Suprapubic skin (tissue), 4 donors: ENCODE data around the gene AP4E1. TPM values are rescaled to one million over a fixed set of nuclear protein-coding genes. Genes with fewer than 3 reads are reported as not detected.

Experiments
- DNase-seq, 2 donors: peaks; one replicate each; pipeline ENCODE4 v3.0.0-alpha.2; 2019; ENCODE audit warnings: low spot score in 2 of 2
- H3K27ac ChIP-seq: fragments of 200-600 bp; sonication (generic); one replicate; pipeline ENCODE4 v1.5.1; 2019
- H3K27me3 ChIP-seq: fragments of 200-600 bp; sonication (generic); one replicate; pipeline ENCODE4 v1.5.1; 2019
- H3K36me3 ChIP-seq: fragments of 200-600 bp; sonication (generic); one replicate; pipeline ENCODE4 v1.5.1; 2019
- H3K4me1 ChIP-seq: fragments of 200-600 bp; sonication (generic); one replicate; pipeline ENCODE4 v1.5.1; 2019
- H3K4me3 ChIP-seq: fragments of 200-600 bp; sonication (generic); one replicate; pipeline ENCODE4 v1.5.1; 2019; ENCODE audit warnings: mild to moderate bottlenecking
- H3K9me3 ChIP-seq: fragments of 200-600 bp; sonication (generic); one replicate; pipeline ENCODE4 v1.5.1; 2019
- EP300 ChIP-seq: sonication (generic); formaldehyde crosslinking; IDR thresholded peaks from one replicate; pipeline ENCODE4 v1.6.1; 2017; ENCODE audit warnings: antibody characterized with exemption
- POLR2A ChIP-seq, 2 donors: fragments of 450-650 bp; IDR thresholded peaks; one replicate each; pipeline ENCODE4 v1.6.1; 2017; ENCODE audit warnings: antibody characterized with exemption in 2 of 2, mild to moderate bottlenecking in 2 of 2, moderate library complexity in 2 of 2
- POLR2AphosphoS5 ChIP-seq, 3 donors: sonication (generic); formaldehyde crosslinking; IDR thresholded peaks; one replicate each; pipeline ENCODE4 v1.6.1; 2017; ENCODE audit warnings: antibody characterized with exemption in 3 of 3
- WGBS: methylation state at CpG from one replicate; pipeline ENCODE4 v1.1.5; 2018; 5-methylcytosine and 5-hydroxymethylcytosine counted together
- total RNA-seq, 4 donors: library from RNA; depleted of rRNA; stranded (reverse); fragments of >200 nt; gene quantifications; one replicate each; pipeline ENCODE4 v1.1.0, GENCODE V29; 2016
- TF ChIP-seq, protein P1 (sequence below), 2 donors: fragments of 200-600 bp in 1 of 2; fragments of 450-650 bp in 1 of 2; sonication (generic) in 1 of 2; IDR thresholded peaks; one replicate each; pipeline ENCODE4 v1.5.1; 2016 to 2019; ENCODE audit warnings: antibody characterized with exemption in 2 of 2, mild to moderate bottlenecking in 1 of 2, moderate library complexity in 1 of 2

AP4E1 gene
- total RNA-seq, 4 donors from 2014 or later: 12.7 to 18.7 (median 13.0) TPM

DNA sequence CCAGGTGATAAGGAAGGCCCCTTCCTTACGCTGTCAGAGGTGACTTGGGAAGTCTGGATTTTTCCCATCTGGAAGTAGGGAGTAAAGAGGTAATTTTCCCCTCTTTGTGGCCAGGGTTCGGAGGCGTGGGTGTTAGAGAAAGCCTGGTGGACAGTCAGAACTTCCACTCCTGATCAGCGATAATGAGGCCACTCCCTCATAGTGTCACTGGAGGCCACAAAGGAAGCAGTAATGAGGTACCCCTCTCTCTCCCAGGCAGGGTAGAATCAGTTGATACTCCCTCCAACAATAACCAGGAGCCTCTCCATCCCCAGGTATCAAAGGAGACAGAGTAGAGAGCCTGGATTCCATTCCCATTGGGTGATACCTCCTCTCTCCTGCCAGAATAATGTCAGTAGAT lies 30.0 kb downstream of the AP4E1 start:
- H3K4me3 ChIP-seq: no peak overlapping the region
- peaks cover 27% of the 10 kb centered on the region for H3K36me3 ChIP-seq
- H3K4me1 ChIP-seq: no peaks in the 10 kb centered on the region
- H3K9me3 ChIP-seq: no peaks in the 10 kb centered on the region
- H3K27ac ChIP-seq: no peak overlapping the region
- no peaks in the 10 kb centered on the region for H3K27me3 ChIP-seq
- TF ChIP-seq POLR2AphosphoS5 (IDR thresholded peaks at IDR 0.05): no peak
- no peak for TF ChIP-seq EP300
- TF ChIP-seq, protein P1, sequence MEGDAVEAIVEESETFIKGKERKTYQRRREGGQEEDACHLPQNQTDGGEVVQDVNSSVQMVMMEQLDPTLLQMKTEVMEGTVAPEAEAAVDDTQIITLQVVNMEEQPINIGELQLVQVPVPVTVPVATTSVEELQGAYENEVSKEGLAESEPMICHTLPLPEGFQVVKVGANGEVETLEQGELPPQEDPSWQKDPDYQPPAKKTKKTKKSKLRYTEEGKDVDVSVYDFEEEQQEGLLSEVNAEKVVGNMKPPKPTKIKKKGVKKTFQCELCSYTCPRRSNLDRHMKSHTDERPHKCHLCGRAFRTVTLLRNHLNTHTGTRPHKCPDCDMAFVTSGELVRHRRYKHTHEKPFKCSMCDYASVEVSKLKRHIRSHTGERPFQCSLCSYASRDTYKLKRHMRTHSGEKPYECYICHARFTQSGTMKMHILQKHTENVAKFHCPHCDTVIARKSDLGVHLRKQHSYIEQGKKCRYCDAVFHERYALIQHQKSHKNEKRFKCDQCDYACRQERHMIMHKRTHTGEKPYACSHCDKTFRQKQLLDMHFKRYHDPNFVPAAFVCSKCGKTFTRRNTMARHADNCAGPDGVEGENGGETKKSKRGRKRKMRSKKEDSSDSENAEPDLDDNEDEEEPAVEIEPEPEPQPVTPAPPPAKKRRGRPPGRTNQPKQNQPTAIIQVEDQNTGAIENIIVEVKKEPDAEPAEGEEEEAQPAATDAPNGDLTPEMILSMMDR (IDR thresholded peaks at IDR 0.05): no peak
- no peak for TF ChIP-seq POLR2A (IDR thresholded peaks at IDR 0.05)
- WGBS: 98% methylated on average over 4 of the region's 4 CpGs
- no peak for DNase-seq

DNA sequence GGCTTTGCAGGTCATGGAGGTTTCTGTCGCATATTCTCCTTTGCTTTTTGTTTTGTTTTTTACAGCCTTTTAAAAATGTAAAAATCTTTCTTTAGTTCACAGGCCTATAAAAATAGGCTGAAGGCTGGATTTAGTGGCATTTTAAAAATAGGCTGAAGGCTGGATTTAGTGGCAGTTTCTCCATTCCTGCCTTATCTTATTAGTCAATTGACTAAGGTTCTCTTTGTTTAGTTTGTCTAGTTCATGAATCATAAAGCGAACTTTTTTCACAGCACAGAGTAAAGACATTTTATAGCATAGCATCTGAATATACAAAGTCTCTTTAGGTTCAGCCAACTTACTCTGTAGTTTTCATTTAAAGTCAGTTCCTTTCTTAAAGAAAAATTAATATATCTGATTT lies 31.4 kb downstream of the AP4E1 start:
- H3K27me3 ChIP-seq: no peaks in the 10 kb centered on the region
- peaks cover 38% of the 10 kb centered on the region for H3K36me3 ChIP-seq
- H3K9me3 ChIP-seq: no peaks in the 10 kb centered on the region
- H3K4me3 ChIP-seq: no peak overlapping the region
- 88% methylated on average over 2 of the region's 2 CpGs for WGBS
- H3K4me1 ChIP-seq: no peaks in the 10 kb centered on the region
- no peak for TF ChIP-seq POLR2A (IDR thresholded peaks at IDR 0.05)
- no peak for TF ChIP-seq EP300
- no peak for TF ChIP-seq POLR2AphosphoS5 (IDR thresholded peaks at IDR 0.05)
- TF ChIP-seq, protein P1 (IDR thresholded peaks at IDR 0.05): no peak
- no peak for DNase-seq
- no peak overlapping the region for H3K27ac ChIP-seq

DNA sequence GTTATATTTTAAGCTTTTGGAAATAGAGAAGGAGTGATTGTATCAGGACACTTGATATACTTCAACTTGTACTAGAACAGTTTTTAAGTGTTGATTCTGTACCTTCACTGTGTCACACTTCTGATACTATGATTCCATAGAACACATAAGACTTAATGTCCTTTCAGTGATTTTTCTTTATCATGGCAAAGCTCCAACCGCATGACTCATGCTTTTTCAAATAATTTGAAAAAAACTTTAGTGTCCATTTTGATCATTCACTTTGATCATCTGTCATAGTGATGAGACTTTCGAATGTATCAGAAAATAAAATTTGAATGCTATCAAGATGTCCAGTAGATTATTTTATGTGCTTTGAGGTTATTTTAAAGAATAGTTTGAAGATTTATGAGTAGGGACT lies 32.0 kb downstream of the AP4E1 start:
- 91% methylated on average over 2 of the region's 2 CpGs for WGBS
- TF ChIP-seq, protein P1 (IDR thresholded peaks at IDR 0.05): no peak
- TF ChIP-seq EP300 (no peak), POLR2AphosphoS5 (IDR thresholded peaks at IDR 0.05) (no peak), POLR2A (IDR thresholded peaks at IDR 0.05) (no peak)
- H3K27ac ChIP-seq: no peak overlapping the region
- no peak overlapping the region for H3K4me3 ChIP-seq
- peaks cover 41% of the 10 kb centered on the region for H3K36me3 ChIP-seq
- H3K27me3 ChIP-seq: no peaks in the 10 kb centered on the region
- no peaks in the 10 kb centered on the region for H3K9me3 ChIP-seq
- DNase-seq: no peak
- H3K4me1 ChIP-seq: no peaks in the 10 kb centered on the region

DNA sequence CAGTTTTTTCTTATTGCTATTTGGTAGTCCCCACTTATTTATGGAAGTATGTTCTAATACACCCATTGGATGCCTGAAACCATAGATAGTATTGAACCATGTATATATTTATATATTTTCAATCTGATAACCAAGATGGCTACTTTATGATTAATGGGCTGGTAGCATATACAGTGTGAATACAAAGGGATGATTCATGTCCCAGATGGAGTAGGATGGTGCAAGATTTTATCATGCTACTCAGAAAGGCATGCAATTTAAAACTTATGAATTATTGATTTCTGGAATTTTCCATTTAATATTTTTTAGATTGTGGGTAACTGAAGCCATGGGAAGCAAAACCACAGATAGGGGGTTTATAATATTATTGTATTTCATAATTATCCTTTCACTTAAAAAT lies 35.2 kb downstream of the AP4E1 start:
- H3K27ac ChIP-seq: no peak overlapping the region
- peaks cover 29% of the 10 kb centered on the region for H3K36me3 ChIP-seq
- DNase-seq: no peak
- no peaks in the 10 kb centered on the region for H3K4me1 ChIP-seq
- H3K9me3 ChIP-seq: no peaks in the 10 kb centered on the region
- TF ChIP-seq POLR2A (IDR thresholded peaks at IDR 0.05) (no peak), POLR2AphosphoS5 (IDR thresholded peaks at IDR 0.05) (no peak), EP300 (no peak)
- TF ChIP-seq, protein P1 (IDR thresholded peaks at IDR 0.05): no peak
- H3K4me3 ChIP-seq: no peak overlapping the region
- no peaks in the 10 kb centered on the region for H3K27me3 ChIP-seq

DNA sequence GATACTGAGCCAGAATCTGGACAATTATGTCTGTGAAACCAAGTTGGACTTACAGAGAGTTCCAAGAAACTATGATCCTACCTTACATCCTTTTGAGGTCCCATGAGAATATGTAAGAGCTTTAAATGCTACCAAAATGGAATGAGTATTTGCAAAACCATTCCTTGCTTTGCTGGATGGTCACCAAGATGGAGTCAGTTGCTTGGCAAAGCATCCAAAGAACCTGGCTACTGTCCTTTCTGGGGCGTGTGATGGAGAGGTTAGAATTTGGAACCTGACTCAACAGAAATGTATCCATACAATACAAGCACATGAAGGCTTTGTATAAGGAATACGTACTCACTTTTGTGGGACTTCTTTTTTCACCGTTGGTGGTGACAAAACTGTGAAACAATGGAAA lies 36.2 kb downstream of the AP4E1 start:
- no peak overlapping the region for H3K4me3 ChIP-seq
- 95% methylated on average over 3 of the region's 3 CpGs for WGBS

More for the DNA sequence above, 36.2 kb downstream of the AP4E1 start:
- DNase-seq: no peak
- TF ChIP-seq POLR2AphosphoS5 (IDR thresholded peaks at IDR 0.05): no peak
- no peak for TF ChIP-seq POLR2A (IDR thresholded peaks at IDR 0.05)
- TF ChIP-seq, protein P1 (IDR thresholded peaks at IDR 0.05): no peak
- TF ChIP-seq EP300: no peak
- H3K36me3 ChIP-seq: peaks cover 37% of the 10 kb centered on the region
- no peaks in the 10 kb centered on the region for H3K27me3 ChIP-seq
- no peak overlapping the region for H3K27ac ChIP-seq
- H3K9me3 ChIP-seq: no peaks in the 10 kb centered on the region
- no peaks in the 10 kb centered on the region for H3K4me1 ChIP-seq
